NT2/D1 (cell line): ENCODE data around the gene TTLL11.
A peak's percentile ranks its signal among the peaks of the same experiment; 100 is the strongest.

Experiments
- DNase-seq: peaks from one replicate; pipeline ENCODE4 v3.0.0-alpha.2; 2011; ENCODE audit warnings: low read depth, low spot score
- H3K27me3 ChIP-seq: 2 replicates; pipeline ENCODE4 v1.6.0; 2011; ENCODE audit warnings: mild to moderate bottlenecking; ENCODE audit not compliant: insufficient read length, insufficient read depth
- H3K36me3 ChIP-seq: 2 replicates; pipeline ENCODE4 v1.6.1; 2011; ENCODE audit warnings: mild to moderate bottlenecking, low read length, mixed read lengths; ENCODE audit not compliant: insufficient read depth, insufficient read length
- H3K4me1 ChIP-seq: 2 replicates; pipeline ENCODE4 v1.5.1; 2011; ENCODE audit not compliant: insufficient read depth, insufficient read length
- H3K4me3 ChIP-seq: 2 replicates; pipeline ENCODE4 v1.5.1; 2011; ENCODE audit warnings: low read depth; ENCODE audit not compliant: insufficient read length
- H3K9ac ChIP-seq: 2 replicates; pipeline ENCODE4 v1.6.0; 2011; ENCODE audit warnings: low read depth; ENCODE audit not compliant: insufficient read length
- H3K9me3 ChIP-seq: 2 replicates; pipeline ENCODE4 v1.5.1; 2011; ENCODE audit warnings: mild to moderate bottlenecking, low read length; ENCODE audit not compliant: insufficient read depth
- SUZ12 ChIP-seq: IDR thresholded peaks from 2 replicates; pipeline ENCODE4 v1.6.1; 2011; ENCODE audit not compliant: insufficient read length, insufficient read depth; ENCODE audit errors: extremely low read depth
- YY1 ChIP-seq: IDR thresholded peaks from 2 replicates; pipeline ENCODE4 v1.6.1; 2011; ENCODE audit not compliant: insufficient read length, insufficient read depth
- ZNF274 ChIP-seq: IDR thresholded peaks from 2 replicates; pipeline ENCODE4 v1.6.1; 2011; ENCODE audit warnings: mild to moderate bottlenecking, low read depth, low read length

Gene TTLL11

DNA sequence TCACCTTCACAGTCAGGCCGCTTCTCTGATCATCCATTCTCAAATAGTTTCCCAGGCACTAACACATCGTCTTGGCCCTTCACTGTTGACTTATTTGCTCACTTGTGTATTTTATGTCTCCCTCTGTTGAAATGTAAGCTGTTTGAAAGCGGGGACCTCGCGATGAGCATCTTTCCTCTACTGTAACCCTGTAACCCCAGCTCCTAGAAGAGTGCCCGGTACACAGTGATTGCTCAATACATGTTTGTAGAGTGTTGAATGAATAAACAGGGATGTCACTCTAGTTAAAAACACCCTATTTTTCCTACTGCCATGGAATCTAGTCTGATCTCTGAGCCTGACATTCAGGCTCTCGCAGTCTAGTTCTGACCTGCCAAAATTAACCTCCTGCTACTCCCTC lies 150.8 kb downstream of the TTLL11 start:
- TF ChIP-seq YY1 (no peak), ZNF274 (no peak), SUZ12 (no peak)
- Histone ChIP-seq H3K9me3 (no peaks in the 10 kb centered on the region), H3K4me3 (no peak overlapping the region), H3K9ac (no peak overlapping the region), H3K36me3 (no peaks in the 10 kb centered on the region), H3K4me1 (no peaks in the 10 kb centered on the region), H3K27me3 (no peaks in the 10 kb centered on the region)
- DNase-seq: no peak

DNA sequence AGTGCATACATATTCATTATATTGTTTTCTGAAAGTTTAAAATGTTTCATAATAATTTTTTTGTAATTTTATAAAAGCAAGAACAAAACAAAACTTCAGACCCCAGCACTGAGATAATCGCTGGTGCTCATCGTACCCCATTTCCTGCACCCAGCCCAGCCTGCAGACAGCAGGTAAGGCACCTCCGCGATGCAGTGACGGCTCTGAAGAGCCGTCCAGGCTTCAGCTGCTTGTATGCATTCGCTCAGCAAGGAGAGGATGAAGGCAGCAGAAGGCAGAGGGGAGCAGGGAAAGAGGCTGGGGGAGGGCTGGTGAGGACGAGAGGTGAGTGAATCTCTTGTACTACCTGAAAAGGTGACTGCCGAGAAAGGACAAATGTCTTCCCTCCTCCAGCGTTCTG lies 153.5 kb downstream of the TTLL11 start:
- DNase-seq: no peak
- Histone ChIP-seq H3K9ac (no peak overlapping the region), H3K9me3 (no peaks in the 10 kb centered on the region), H3K27me3 (no peaks in the 10 kb centered on the region), H3K36me3 (no peaks in the 10 kb centered on the region), H3K4me3 (no peak overlapping the region), H3K4me1 (no peaks in the 10 kb centered on the region)
- TF ChIP-seq ZNF274 (no peak), YY1 (no peak), SUZ12 (no peak)

DNA sequence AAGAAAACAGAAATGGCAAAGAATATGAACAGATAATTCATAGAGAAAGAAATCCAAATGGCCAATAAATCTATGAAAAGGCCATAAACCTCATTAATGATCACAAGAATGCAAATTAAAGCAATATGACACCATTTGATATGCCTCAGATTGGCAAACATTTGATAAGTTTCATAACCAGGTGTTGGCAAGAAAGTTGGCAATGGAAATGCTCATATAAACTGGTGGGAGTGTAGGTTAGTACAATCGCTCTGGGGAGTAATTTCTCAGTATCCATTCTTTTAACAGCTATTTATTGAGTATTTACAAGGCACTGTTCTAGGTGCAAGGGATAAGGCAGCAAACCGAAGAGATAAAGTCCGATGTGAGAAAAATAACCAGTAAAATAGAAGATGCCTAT lies 154.5 kb downstream of the TTLL11 start:
- Histone ChIP-seq H3K9me3 (no peaks in the 10 kb centered on the region), H3K9ac (no peak overlapping the region), H3K27me3 (no peaks in the 10 kb centered on the region)

GRCh38 chr9:121937240-121937639 lies 155.9 kb downstream of the TTLL11 start:
- DNase-seq: no peak
- TF ChIP-seq SUZ12: no peak
- TF ChIP-seq ZNF274: no peak
- Histone ChIP-seq H3K36me3 (no peaks in the 10 kb centered on the region), H3K9me3 (no peaks in the 10 kb centered on the region), H3K4me3 (no peak overlapping the region), H3K27me3 (no peaks in the 10 kb centered on the region), H3K4me1 (no peaks in the 10 kb centered on the region), H3K9ac (no peak overlapping the region)

More for the DNA sequence above, 154.5 kb downstream of the TTLL11 start:
- DNase-seq: no peak
- no peaks in the 10 kb centered on the region for H3K36me3 ChIP-seq
- no peak overlapping the region for H3K4me3 ChIP-seq
- H3K4me1 ChIP-seq: no peaks in the 10 kb centered on the region
- TF ChIP-seq YY1 (no peak), ZNF274 (no peak), SUZ12 (no peak)

GRCh38 chr9:121935739-121936138 lies 157.4 kb downstream of the TTLL11 start:
- Histone ChIP-seq H3K9ac (no peak overlapping the region), H3K9me3 (no peaks in the 10 kb centered on the region), H3K36me3 (no peaks in the 10 kb centered on the region), H3K4me3 (no peak overlapping the region), H3K27me3 (no peaks in the 10 kb centered on the region), H3K4me1 (no peaks in the 10 kb centered on the region)
- DNase-seq: no peak
- TF ChIP-seq YY1: no peak
- no peak for TF ChIP-seq ZNF274
- TF ChIP-seq SUZ12: no peak

- H3K9me3 ChIP-seq: no peaks in the 10 kb centered on the region
- peaks cover 4% of the 10 kb centered on the region for H3K4me1 ChIP-seq
- no peak overlapping the region for H3K4me3 ChIP-seq
- DNase-seq: no peak
- no peaks in the 10 kb centered on the region for H3K36me3 ChIP-seq
- H3K9ac ChIP-seq: no peak overlapping the region
- H3K27me3 ChIP-seq: no peaks in the 10 kb centered on the region
- TF ChIP-seq ZNF274 (no peak), YY1 (no peak)
Observed at GRCh38 chr9:121930956-121931355, 162.2 kb downstream of the TTLL11 start.

GRCh38 chr9:121929893-121930875 lies 162.9 kb downstream of the TTLL11 start:
- Histone ChIP-seq H3K4me1 (peaks cover 4% of the 10 kb centered on the region), H3K4me3 (no peak overlapping the region), H3K27me3 (no peaks in the 10 kb centered on the region), H3K9me3 (no peaks in the 10 kb centered on the region), H3K36me3 (no peaks in the 10 kb centered on the region), H3K9ac (no peak overlapping the region)
- TF ChIP-seq YY1 (no peak), ZNF274 (no peak), SUZ12 (no peak)
- peak; percentile 42 for DNase-seq
